Thoracic aorta endothelial cell (primary cell): ENCODE measurements around the gene MITF. TPM values are rescaled to one million over a fixed set of nuclear protein-coding genes. Genes with fewer than 3 reads are reported as not detected.

ENCODE experiments used
- small RNA-seq: library from RNA; depleted of rRNA; stranded (forward); fragments of <200 nt; gene quantifications from one replicate; pipeline ENCODE3, GENCODE V24; 2012
- total RNA-seq: library from RNA; depleted of rRNA; stranded (reverse); fragments of >200 nt; gene quantifications from 2 replicates; pipeline ENCODE4 v1.2.3, GENCODE V29; 2012

The MITF gene
- 3.9 and 4.0 TPM in 2 replicates for total RNA-seq

GRCh38 chr3:69739204-69740102 lies at the start of gene MITF:
Gene MITF, plus strand, starts transcription at chr3:69739464. Its CDS starts 134 bp downstream, at chr3:69739598.

GRCh38 chr3:69999140-70000027 lies 260.1 kb downstream of the MITF start, which contains the start of gene SAMMSON:
Gene SAMMSON, plus strand, starts transcription at chr3:69999733.

Small RNA genes within 50 kb of the gene (small RNA-seq; reads per million reads assigned to genes)
- not detected for gene RN7SL418P
